HG03442 (cell line): Measurements from ENCODE around the gene AGXT.

Source experiments
- ATAC-seq: cut with Tn5 transposase; IDR thresholded peaks from one replicate; pipeline ENCODE4 v1.9.1; 2021; ENCODE audit warnings: mild to moderate bottlenecking, moderate library complexity; ENCODE audit not compliant: unreplicated experiment

Gene AGXT

GRCh38 chr2:240912878-240913809 is 44.5 kb downstream of the AGXT start:
- ATAC-seq: no peak

GRCh38 chr2:240913810-240914644 is 45.4 kb downstream of the AGXT start:
- ATAC-seq: no peak

- ATAC-seq: no peak
Observed at GRCh38 chr2:240914645-240915525, 46.3 kb downstream of the AGXT start.

GRCh38 chr2:240915526-240916341 is 47.1 kb downstream of the AGXT start:
- ATAC-seq: no peak

- ATAC-seq: no peak
Observed at GRCh38 chr2:240916571-240917008, 48.0 kb downstream of the AGXT start.

GRCh38 chr2:240917009-240917683 is 48.5 kb downstream of the AGXT start:
- ATAC-seq: no peak

GRCh38 chr2:240917684-240918257 is 49.1 kb downstream of the AGXT start:
- ATAC-seq: no peak

GRCh38 chr2:240918258-240919091 is 49.9 kb downstream of the AGXT start:
- no peak for ATAC-seq

GRCh38 chr2:240919161-240919781 is 50.6 kb downstream of the AGXT start:
- no peak for ATAC-seq

- ATAC-seq: no peak
Observed at GRCh38 chr2:240919786-240920782, 51.5 kb downstream of the AGXT start.

- no peak for ATAC-seq
Observed at GRCh38 chr2:240920783-240921231, 52.2 kb downstream of the AGXT start.

GRCh38 chr2:240921311-240921994 is 52.8 kb downstream of the AGXT start:
- ATAC-seq: no peak

- no peak for ATAC-seq
Observed at GRCh38 chr2:240921995-240922244, 53.3 kb downstream of the AGXT start.

GRCh38 chr2:240922245-240922981 is 53.8 kb downstream of the AGXT start:
- no peak for ATAC-seq

- no peak for ATAC-seq
Observed at GRCh38 chr2:240922982-240923537, 54.4 kb downstream of the AGXT start.
